T-helper 22 cell (primary cell): ENCODE measurements around the gene APBA2.
"Not testable (repeated sequence)": the region's sequence is repeated elsewhere in the genome, so short reads cannot be mapped to it uniquely, and the experiment has no call there.

Experiments
- DNase-seq: peaks from one replicate; pipeline ENCODE4 v3.0.0-alpha.2; 2020; ENCODE audit warnings: low read depth

Gene APBA2

GRCh38 chr15:28885630-28886430 is at the start of gene APBA2:
Gene APBA2 (plus strand): TSS chr15:28885974. CDS start chr15:29053885, 167,911 bp downstream.
- no peak for DNase-seq

GRCh38 chr15:28840285-28840684 is 45.5 kb upstream of the APBA2 start:
- DNase-seq = not testable (repeated sequence)

GRCh38 chr15:28842210-28842609 is 43.6 kb upstream of the APBA2 start:
- not testable (repeated sequence) for DNase-seq

DNA sequence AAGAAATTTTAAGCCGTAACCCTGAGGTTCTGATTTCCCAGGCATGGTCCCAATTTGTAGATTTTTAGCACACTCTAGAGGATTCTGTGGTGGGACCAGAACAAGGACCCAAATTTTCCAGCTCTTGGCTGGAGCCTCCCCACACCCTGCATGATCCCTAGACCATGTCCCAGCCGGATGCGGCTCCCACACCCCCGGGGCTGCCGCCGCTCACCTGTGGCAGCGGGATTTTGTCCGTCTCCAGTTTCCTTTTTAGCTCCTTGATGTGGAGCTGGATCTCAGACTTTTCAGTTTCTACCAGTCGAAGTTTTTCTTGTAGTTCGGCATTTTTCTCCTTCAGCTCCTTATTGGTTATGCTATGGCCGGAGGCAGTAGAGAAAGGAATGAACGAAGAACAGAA is 42.3 kb upstream of the APBA2 start:
- not testable (repeated sequence) for DNase-seq

- DNase-seq = not testable (repeated sequence)
These were observed 41.6 kb upstream of the APBA2 start for GRCh38 chr15:28844147-28844546.

DNA sequence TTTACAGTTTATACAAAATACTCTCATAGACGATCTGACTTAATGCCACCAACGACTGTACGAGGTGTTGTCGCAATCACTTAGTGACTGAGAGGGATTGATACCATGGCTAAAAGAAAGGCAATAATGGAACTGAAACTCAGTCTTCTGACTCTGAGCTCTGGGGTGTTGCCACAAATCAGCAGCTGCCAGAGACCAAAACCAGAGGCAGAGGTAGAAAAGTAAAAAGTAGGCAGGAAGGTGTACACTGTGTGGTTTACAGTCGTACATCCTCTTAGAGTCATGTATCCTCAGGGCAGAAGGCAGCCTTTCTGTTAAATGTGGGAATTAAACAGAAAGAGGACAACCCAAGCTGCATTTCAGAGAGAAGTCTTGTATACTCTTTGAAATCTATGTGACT is 38.5 kb upstream of the APBA2 start:
- DNase-seq = not testable (repeated sequence)

- DNase-seq = not testable (repeated sequence)
These were observed 37.8 kb upstream of the APBA2 start for GRCh38 chr15:28847959-28848358.

- not testable (repeated sequence) for DNase-seq
These were observed 37.3 kb upstream of the APBA2 start, which contains the start of gene GOLGA6L7 for GRCh38 chr15:28848521-28848920. Gene GOLGA6L7 (minus strand): TSS chr15:28848644. CDS start chr15:28848549, 95 bp downstream.

DNA sequence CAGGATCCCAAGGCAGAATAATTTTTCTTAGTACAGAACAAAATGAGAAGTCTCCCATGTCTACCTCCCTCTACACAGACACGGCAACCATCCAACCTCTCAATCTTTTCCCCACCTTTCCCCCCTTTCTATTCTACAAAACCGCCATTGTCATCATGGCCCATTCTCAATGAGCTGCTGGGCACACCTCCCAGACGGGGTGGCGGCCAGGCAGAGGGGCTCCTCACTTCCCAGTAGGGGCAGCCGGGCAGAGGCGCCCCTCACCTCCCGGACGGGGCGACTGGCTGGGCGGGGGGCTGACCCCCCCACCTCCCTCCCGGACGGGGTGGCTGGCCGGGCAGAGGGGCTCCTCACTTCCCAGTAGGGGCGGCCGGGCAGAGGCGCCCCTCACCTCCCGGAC is 36.5 kb upstream of the APBA2 start:
- DNase-seq = not testable (repeated sequence)

GRCh38 chr15:28849766-28850165 is 36.0 kb upstream of the APBA2 start:
- DNase-seq = not testable (repeated sequence)

DNA sequence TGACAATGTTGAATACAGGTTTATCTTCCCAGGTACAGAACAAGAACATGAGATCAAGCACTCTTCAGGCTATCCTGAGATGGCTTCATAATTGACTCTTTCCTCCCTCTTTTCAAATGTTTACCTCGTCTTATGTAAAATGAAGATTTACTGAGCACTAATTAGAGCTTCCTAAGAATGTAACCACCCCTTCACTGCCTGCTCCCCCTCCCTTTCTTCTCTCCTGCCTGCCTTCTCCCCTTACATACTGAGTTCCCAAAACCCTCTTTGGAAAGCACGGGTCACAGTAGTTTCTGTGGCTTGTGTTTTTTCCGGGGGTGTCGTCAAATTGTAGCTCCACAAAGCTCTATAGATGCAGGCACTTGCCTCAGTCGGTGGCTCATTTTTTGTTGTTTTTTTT is 32.1 kb upstream of the APBA2 start:
- DNase-seq = not testable (repeated sequence)

- not testable (repeated sequence) for DNase-seq
These were observed 31.2 kb upstream of the APBA2 start for GRCh38 chr15:28854578-28854977.

GRCh38 chr15:28861031-28861534 is 24.7 kb upstream of the APBA2 start:
- no peak for DNase-seq

- not testable (repeated sequence) for DNase-seq
These were observed 24.0 kb upstream of the APBA2 start for GRCh38 chr15:28861589-28862293.

- no peak for DNase-seq
These were observed 16.9 kb upstream of the APBA2 start for GRCh38 chr15:28868744-28869345.

DNA sequence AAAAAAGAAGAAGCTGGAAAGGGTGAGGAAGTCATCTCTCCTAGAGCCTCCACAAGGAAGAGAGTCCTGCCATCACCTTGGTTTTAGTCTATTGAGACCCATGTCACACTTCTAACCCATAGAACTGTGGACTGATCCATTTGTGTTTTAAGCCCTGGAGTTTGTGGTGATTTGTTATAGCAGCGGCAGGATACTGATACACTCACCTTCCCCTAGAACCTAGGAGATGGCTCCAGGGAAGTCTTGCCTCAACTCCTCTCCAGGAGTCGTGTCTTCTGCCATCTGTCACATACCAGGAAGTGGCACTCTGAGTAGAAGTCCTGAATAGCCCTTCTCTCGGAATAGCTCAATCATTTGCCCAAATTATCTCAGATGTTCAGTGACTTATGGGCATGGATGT is 14.6 kb upstream of the APBA2 start:
- DNase-seq = no peak

GRCh38 chr15:28873006-28873405 is 12.8 kb upstream of the APBA2 start:
- no peak for DNase-seq

DNA sequence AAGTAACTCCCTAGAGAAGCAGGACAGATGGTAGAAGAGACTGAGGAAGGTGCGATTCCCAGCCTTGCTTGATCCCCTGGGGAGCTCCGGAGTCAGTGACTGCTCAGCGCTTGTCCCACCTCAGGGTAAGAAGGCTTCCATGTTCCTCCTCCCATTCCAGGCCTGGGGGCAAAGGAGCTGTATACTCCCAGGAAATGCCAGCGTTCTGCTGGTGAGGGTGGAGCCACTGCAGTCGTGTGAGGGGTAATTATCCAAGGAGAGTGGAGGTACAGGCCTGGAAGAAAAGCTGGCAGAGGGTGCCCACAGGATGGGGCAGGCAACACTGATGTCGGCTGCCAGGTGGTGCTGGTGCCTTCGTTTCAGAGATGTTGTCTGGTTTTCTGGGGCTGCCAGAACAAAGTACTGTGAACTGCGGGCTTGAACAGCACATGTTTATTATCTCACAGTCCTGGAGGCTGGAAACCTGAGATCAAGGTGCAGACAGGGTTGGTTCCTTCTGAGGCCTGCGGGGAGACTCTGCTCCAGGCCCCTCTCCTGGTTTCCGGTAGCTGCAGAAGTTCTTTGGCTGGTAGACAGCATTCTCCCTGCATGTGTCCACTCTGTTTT is 12.1 kb upstream of the APBA2 start:
- DNase-seq = no peak

DNA sequence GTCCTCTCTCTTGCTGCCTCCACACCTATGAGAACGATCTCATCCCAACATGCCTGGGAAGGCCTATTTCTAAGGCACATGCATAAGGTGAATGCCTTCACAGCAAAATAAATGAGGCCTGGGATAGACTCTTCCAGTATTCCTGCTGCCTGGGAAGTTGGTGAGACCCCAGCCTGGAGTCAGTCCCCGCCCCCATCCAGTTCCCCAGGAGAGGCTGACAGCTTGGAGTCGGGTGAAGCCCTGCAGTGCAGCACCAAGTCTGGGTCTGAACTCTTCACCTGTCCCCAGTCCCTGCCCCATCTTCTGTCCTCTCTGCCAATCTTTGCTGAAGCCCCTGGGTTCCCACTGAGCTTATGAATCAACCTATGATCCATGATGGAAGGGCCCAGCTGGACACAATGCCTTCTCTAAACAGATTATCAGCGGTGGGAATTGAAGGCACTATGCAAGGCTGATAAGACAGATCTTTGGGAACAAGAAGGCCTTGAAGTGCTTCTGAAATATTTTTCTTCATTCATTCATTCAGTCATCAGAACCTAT is 10.2 kb upstream of the APBA2 start:
- DNase-seq = no peak

GRCh38 chr15:28876131-28876844 is 9.5 kb upstream of the APBA2 start:
- DNase-seq = no peak

- DNase-seq = no peak
These were observed 9.0 kb upstream of the APBA2 start for GRCh38 chr15:28876845-28877185.
